Renal cortical epithelial cell (primary cell): ENCODE measurements around the gene C1orf167. TPM values are rescaled to one million over a fixed set of nuclear protein-coding genes. Genes with fewer than 3 reads are reported as not detected.

ENCODE experiments used
- DNase-seq: peaks from one replicate; pipeline ENCODE4 v3.0.0-alpha.2; 2011; ENCODE audit warnings: low read depth
- total RNA-seq: library from RNA; depleted of rRNA; stranded (reverse); fragments of >200 nt; gene quantifications from 2 replicates; pipeline ENCODE4 v1.2.3, GENCODE V29; 2014

C1orf167 gene, protein sequence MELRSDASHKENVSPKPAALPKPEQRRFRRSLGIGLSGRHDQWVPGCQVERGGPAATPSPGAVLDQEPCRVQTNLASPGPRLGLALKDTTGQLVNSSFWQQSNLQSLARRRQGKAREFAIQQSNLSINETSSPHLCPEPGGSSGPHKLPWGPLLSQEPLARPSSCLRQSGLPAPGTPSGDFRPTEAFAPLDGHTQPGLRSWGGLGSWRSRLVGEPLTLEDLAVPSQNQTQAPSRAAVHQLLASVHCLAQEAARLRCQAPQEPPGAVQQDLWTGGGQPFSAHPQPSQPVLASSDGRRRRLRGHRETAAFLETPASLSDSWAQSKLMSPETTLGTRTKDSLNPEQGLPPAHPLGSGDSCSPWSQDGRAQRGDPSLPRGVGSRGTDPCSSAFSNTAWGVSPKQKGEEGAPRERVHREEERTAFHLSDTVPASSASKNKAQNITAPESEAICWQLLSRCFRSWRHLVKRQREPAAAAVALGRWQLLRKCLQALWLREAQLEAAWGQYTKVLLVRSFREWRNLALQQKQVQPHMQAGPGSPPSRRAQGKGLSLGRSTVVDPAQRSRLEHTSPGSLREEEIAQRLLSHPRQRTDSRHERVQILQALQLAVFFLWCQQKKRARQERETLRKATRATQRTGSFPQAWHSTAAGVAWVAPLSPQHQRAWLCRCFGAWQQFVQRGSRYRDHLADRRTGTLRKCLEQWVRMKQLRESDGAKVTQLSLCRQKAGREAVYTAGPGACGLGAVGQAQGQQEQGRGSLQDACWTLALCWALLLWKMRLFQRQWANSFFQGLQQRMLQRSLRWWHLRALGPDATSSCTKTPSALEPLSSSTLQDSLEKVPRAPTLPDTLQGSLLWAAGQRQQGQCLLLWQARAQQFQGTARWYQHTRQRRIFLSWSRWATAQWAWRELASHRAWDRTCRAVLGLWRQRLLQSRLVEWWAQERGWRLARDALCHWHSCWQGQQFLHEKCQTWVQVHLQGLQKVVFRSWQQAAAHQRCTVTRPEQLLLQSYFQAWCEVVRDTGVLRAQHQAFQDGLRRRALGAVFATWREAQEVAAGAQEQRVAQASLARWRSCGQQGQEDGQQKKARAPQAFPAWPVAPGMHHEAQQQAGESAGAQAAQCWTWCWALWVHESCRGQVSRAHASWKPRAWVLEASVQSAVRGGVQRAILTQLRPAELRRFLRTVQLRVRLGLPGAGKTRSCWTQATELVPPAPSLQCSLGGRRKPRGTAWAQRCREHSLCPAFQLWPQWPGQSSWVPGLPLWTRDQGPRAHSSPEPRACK (N-terminal part only)
- 0.25 TPM in 1 of 2 replicates, not detected in the other for total RNA-seq

- DNase-seq = no peak
Observed at GRCh38 chr1:11761988-11762406, at the start of gene C1orf167. C1orf167 (plus strand) TSS chr1:11762193; CDS start chr1:11764401, 2,208 bp downstream.

- DNase-seq = no peak
Observed at GRCh38 chr1:11712285-11712684, 49.7 kb upstream of the C1orf167 start.

GRCh38 chr1:11713095-11713494, 48.9 kb upstream of the C1orf167 start:
- DNase-seq = no peak

GRCh38 chr1:11714831-11715575, 47.0 kb upstream of the C1orf167 start:
- DNase-seq = no peak

DNA sequence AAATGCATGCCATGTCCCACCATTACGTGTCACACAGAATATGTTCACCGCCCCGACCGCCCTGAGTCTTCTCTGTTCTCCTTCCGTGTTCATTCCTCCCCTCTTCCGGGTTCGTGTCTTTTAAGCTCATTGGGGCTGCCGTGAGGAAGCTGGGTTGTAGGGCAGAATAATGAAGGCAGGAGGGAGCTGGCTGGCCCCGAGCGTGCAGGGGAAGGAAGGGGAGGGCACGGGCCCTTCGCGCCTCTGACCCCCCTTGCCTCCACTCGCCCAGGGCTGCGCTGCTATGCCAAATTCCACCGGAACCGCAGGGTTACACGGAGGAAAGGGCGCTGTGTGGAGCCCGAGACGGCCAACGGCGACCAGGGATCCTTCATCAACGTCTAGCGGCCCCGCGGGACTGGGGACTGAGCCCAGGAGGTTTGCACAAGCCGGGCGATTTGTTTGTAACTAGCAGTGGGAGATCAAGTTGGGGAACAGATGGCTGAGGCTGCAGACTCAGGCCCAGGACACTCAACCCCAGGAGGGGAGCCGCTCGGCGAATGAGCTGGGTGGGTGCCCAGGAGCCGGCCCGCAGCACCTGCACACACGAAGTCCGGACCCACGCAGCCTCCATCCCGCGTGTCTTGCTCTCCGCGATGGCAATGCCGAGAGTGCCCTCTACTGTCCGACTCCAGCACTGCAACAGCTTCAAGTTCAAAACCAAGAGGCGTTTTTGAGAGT, 42.5 kb upstream of the C1orf167 start:
- peak; percentile 43 for DNase-seq

DNA sequence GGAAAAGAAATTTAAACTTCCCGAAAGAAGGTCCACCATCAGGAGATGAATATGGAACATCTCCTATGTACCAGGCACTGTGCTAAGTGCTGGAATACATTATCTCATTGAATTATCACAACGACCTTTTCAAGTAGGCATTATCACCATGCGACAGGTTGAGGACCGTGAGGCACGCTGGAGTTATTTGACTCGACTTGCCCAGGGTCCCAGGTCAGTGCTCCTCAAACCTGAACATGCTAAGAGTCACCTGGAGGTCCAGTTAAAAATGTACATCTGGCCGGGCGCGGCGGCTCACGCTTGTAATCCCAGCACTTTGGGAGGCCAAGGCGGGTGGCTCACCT, 42.0 kb upstream of the C1orf167 start:
- no peak for DNase-seq

DNA sequence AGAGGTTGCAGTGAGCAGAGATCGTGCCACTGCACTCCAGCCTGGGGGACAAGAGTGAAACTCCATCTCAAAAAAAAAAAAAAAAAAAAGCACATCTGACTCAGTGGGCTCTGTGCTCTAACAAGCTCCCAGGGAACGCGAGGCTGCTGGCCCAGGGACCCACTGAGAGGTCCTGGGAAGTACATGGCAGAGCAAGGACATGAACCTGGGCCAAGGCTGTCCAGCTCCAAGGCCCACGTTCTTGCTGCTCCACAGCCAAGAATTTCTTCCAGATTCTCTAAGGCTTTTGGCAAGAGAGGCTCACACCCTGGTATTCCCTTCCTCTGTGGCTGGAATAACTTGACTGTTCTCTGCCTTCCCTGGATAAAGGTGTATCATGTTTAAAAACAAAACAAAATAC, 41.5 kb upstream of the C1orf167 start:
- DNase-seq = no peak

- no peak for DNase-seq
Observed at GRCh38 chr1:11721311-11721710, 40.7 kb upstream of the C1orf167 start.

GRCh38 chr1:11722538-11722937, 39.5 kb upstream of the C1orf167 start:
- no peak for DNase-seq

GRCh38 chr1:11725616-11726015, 36.4 kb upstream of the C1orf167 start:
- DNase-seq = no peak

DNA sequence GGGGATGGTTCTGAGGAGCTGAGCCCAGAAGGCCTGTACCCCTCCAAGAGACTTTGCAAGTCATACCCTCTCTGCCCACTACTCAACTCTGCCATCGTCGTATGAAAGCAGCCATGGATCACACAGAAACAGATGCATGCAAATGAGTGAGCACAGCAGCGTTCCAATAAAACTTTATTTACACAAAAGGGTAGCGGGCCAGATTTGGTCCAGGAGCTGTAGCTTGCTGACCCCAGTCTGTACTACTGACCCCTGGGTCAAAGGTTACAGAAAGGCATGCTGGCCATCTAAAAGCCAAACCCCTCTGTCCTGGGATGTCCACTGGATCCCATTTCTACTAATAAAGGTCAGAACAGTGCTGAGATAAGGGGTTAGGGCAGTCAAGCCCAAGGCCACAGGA, 34.9 kb upstream of the C1orf167 start:
- no peak for DNase-seq

GRCh38 chr1:11728126-11728806, 33.7 kb upstream of the C1orf167 start:
- no peak for DNase-seq

DNA sequence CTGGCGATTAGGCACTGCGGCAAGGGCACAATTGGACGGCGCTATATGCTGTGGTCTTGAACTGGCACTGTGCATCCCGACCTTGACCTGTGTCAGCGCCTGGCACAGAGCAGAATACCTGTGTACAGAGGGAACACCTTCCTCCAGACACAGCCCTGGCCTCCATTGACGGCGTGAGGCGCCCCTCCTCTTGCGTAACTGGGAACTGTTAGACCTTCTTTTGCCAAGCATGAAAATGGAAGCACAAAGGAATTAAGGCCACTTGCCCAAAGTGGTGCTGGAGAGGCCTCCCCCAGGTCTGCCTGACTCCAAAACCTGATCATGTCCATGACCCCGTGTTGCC, 32.9 kb upstream of the C1orf167 start:
- DNase-seq = no peak

DNA sequence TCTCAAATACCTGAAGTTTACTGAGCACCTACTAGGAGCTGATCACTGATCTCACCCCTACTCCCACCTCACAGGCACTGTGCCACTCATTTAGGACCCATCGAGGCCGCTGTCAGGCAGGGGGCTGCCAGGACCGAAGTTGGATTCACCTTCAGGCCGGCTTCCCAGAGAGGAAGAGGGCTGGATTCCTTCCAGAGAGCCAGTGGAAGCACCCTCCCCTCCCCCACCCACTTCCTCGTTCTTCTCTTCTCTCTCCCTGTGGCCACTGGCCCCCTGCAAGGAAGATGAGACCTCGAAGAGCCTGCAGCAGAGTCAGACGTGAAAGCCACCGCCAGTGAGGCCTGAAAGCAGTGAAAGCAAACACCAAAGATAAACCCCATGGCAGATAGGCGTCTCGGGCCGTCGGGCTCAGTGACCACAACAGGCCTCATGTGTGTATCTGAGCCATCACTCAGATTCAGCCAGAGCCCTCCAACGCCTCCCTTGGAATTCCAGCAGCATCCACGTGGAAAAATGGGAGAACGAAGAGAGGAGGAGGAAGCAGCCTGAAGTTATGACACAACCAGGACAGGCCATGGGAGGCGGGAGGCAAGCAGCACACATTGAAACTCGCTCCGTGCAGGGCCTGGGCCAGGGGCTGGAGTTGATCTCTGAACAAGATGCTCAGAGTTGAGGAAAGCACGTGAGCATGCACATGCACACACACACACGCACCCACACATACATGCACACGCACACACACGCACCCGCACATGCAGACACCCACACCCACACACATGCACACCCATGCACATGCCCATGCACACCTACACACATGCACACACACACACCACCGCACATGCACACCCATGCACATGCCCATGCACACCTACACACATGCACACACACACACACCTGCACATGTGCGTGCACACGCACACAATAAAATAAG, 32.2 kb upstream of the C1orf167 start:
- peak; percentile 28 for DNase-seq

DNA sequence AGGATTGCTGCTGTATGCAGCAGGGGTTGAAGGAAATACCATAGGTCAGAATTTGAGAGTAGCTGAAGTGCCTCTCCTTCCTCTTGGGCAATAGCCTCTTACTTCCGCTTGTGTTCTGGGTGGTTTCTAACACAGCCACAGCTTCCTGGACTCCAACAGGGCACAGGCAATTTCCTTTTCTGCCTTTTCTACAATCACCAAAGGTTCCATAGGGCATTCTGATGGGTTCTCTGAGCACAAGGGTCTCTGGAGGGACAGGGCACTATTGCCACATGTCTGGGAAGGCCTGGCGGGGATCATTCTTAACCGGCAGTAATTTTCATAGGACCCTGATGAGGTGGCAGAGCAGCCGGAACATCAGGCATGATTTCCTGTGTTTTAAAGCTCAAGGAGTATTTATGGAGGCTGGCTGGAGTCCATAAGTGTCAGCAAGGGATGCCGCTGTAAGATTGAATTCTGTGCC, 31.5 kb upstream of the C1orf167 start:
- DNase-seq = no peak

- peak; percentile 41 for DNase-seq
Observed at GRCh38 chr1:11731691-11732283, 30.2 kb upstream of the C1orf167 start.

GRCh38 chr1:11733306-11733705, 28.7 kb upstream of the C1orf167 start:
- DNase-seq = no peak

DNA sequence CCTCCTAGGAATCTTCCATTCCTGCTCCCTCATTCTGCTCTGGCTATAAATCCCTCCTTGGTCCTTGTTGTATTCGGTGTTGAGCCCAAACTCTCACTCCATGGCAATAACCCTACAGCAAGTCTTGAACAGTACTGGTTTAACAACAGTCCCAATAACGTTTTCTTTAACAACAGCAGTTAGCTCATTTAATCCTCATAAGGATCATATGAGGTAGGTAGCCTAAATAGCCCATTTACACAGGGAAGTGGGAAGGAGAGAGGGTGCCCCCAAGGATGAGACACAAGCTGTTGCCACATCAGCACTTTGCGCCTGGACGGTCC, 26.5 kb upstream of the C1orf167 start:
- DNase-seq = no peak
